Measurements from ENCODE around the gene PMEL. TPM values are rescaled to one million over a fixed set of nuclear protein-coding genes. Genes with fewer than 3 reads are reported as not detected.

The PMEL gene
- total RNA-seq, 4 donors from 2014 or later = 1.1 to 2.0 TPM; not detected in 2

DNA sequence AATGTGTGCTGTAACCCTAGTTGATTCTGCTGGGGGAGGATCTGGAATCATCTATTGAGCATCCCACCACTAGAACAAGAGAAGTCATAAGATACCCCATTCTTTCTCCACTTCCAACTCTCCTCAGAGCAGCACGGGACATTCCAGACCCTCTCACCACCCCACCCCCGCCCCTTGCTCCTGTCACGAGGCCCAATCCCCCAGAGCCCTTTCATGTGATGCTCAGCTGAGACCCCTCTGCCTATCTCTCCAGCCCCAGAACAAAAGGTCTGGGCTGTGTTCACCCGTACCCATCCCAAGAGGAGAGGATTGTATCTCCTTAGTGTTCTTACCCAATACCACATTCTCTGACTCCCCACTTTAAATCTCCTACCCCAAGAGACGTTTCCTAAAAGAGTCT is 602 bp downstream of the PMEL start:
- TF ChIP-seq, protein P1, sequence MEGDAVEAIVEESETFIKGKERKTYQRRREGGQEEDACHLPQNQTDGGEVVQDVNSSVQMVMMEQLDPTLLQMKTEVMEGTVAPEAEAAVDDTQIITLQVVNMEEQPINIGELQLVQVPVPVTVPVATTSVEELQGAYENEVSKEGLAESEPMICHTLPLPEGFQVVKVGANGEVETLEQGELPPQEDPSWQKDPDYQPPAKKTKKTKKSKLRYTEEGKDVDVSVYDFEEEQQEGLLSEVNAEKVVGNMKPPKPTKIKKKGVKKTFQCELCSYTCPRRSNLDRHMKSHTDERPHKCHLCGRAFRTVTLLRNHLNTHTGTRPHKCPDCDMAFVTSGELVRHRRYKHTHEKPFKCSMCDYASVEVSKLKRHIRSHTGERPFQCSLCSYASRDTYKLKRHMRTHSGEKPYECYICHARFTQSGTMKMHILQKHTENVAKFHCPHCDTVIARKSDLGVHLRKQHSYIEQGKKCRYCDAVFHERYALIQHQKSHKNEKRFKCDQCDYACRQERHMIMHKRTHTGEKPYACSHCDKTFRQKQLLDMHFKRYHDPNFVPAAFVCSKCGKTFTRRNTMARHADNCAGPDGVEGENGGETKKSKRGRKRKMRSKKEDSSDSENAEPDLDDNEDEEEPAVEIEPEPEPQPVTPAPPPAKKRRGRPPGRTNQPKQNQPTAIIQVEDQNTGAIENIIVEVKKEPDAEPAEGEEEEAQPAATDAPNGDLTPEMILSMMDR (IDR thresholded peaks at IDR 0.05; ENCODE audit: low read depth) = no peak

DNA sequence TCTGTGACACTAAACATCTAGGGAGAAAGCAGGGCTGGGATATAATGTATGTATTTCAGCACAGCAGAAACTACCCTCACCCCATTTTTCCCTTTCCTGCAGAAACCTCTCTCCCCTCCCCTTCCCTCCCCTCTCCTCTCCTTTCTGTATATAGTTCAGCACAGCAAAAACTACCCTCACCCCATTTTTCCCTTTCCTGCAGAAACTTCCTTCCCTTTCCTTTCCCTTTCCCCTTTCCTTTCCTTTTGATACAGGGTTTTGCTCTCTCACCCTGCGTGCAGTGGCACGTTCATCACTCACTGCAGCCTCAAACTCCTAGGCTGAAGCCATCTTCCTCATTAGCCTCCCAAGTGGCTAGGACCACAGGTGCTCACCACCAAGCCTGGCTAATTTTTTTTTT is 2.1 kb downstream of the PMEL start:
- TF ChIP-seq, protein P1 (IDR thresholded peaks at IDR 0.05; ENCODE audit: low read depth) = no peak

DNA sequence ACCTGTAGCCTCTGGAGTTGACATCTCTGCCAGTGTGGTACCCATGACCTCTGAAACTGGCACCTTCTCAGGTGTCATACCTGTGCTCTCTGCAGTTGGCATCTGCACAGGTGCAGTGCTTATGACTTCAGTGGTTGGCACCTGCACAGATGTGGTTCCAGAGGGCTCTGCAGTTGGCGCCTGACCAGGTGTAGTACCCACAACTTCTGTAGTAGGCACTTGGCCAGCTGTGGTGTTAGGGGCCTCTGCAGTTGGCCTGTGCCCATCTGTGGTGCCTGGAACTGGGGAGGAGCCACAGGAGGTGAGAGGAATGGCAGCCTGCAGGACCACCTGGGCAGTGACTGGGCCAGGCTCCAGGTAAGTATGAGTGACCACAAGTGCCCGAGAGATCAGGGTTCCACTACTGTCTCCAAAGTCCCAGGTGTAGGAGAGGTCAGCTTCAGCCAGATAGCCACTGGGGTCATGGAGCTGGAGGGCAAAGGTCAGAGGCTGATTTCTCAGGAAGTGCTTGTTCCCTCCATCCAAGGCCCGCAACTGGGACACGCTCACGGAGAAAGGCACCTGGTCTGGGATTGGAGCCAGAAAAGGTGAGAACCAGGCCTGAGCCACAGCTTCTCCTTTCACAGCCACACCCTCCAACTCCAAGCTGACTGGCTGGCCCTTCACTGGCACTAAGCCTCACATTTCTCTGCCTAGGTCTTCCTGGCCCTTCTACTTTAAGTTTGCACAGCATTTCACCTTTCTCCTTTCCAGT is 8.6 kb downstream of the PMEL start:
- TF ChIP-seq, protein P1 (IDR thresholded peaks at IDR 0.05; ENCODE audit: low read depth) = no peak

DNA sequence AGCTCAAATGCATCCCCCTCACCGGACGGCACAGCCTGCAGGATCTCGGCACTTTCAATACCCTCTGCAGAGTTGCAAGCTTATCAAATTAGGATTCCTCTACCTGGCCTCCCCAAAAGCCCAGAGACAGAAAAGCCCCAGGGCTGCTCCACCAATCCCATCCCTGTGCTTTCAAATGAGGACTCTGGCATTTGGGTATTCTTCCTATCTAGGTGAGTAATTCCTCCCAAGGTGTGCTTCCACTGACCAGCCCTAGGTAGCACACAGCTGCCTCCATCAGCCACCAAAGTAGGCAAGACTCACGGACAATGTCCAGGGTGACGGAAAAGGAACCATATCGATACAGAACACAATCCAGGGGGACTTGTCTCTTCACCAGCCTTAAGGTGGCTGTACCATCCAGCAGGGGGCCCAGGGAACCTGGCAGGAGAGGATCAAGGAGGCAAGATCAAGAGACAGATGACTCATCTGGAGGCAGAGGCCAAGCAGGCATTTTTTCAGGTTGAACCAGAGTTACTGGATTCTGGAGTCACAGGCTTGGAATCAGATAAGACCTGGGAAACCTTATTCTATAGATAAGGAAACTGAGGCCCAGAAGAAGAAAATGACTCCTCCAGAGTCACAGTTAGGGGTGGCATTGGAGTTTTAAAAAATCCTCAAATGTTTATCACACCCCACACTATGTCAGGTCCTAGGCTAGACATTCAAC is 9.9 kb downstream of the PMEL start:
- TF ChIP-seq, protein P1 (IDR thresholded peaks at IDR 0.05; ENCODE audit: low read depth) = no peak

DNA sequence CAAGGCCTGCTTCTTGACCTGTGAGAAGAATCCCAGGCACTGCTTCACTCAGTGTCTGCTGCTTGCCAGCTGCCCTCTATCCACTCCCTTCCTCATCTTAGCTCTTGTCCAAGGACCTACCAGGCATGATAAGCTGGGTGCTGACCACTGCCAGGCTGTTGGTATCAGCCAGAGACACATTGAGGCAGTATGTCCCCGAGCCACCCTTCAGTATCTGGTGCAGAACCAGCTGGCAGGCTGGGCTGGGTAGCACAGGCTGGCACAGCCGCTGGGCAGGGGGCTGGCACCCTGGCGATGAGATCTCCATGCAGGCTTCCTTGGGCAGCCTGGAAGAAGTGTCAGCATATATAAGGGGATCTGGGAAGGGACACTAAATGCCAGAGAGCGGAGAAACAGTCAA is 10.5 kb downstream of the PMEL start:
- TF ChIP-seq, protein P1 (IDR thresholded peaks at IDR 0.05; ENCODE audit: low read depth) = no peak

DNA sequence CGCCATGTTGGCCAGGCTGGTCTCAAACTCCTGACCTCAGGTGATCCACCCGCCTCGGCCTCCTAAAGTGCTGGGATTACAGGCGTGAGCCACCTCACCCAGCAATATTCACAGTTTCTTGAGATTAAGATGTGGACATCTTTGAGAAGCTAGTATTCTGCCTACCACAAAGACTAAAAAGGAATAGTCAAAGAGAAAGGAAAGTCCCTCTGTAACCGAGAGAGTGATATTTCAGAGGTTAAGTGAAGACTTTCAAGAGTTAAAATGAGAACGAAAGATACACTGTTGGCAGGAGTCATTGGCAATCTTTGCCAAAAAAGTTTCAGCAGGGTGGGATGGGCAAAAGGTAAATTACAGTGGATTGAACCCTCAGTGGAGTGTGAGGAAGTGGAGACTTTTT is 19.3 kb downstream of the PMEL start:
- TF ChIP-seq, protein P1 (IDR thresholded peaks at IDR 0.05; ENCODE audit: low read depth) = no peak

DNA sequence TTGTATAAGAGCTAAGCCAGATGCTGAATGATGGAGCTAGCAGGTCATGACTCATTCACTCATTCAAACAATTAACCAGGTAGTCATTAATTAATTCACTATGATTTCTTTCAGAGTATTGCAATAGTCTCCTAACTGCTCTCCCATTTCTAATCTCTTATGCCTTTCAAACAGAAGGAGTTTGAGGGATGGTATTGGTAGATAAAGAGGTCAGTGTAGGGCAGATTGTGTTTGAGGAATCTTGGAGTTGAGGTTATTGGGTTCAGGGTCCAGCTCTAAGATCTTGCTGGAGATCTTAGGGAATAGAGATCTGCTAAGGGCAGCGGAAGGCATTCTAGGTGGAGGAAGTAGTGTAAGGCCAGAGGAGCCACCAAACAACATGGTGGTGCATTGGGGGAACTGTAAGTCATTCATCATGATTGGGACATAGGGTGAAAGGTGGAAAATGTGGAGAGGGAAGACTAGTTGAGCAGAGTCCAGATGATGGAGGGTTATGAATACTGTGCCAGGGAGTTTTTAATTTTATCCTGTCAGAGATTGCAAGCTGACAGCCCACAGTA is 23.2 kb downstream of the PMEL start:
- TF ChIP-seq, protein P1 (IDR thresholded peaks at IDR 0.05; ENCODE audit: low read depth) = no peak

Measured in subcutaneous adipose tissue (tissue), 4 donors.